ENCODE data around the gene PNISR. TPM values are rescaled to one million over a fixed set of nuclear protein-coding genes. Genes with fewer than 3 reads are reported as not detected.
A peak's percentile ranks its signal among the peaks of the same experiment; 100 is the strongest.

The PNISR gene
- total RNA-seq, 2 experiments from 2014 or later = 310 to 317 TPM

DNA sequence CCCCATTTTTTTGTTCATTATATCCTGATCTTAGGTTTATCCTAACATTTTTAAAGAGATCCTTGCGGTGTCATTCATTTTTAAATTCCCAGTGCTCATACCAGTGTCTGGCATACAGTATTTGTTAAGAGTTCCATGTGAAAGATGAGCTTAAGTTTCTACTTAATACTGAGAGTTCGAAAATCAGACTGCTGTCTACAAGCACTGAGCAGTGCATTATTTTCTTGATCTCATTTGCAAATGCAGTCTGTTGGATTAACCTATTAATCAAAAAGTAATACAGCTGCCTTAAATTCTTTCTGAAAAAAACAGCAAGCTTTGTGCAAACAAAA, 31.8 kb downstream of the PNISR start:
- Mint-ChIP-seq H3K4me1 (ENCODE audit: low read depth) (peaks cover 28% of the 10 kb centered on the region), H3K9me3 (no peaks in the 10 kb centered on the region), H3K27ac (peak overlapping the region; percentile 84), H3K4me3 (peak overlapping the region; percentile 95), H3K36me3 (ENCODE audit: low read depth) (peaks cover 12% of the 10 kb centered on the region), H3K27me3 (no peaks in the 10 kb centered on the region)
- no peak for DNase-seq
- TF ChIP-seq, protein P1, sequence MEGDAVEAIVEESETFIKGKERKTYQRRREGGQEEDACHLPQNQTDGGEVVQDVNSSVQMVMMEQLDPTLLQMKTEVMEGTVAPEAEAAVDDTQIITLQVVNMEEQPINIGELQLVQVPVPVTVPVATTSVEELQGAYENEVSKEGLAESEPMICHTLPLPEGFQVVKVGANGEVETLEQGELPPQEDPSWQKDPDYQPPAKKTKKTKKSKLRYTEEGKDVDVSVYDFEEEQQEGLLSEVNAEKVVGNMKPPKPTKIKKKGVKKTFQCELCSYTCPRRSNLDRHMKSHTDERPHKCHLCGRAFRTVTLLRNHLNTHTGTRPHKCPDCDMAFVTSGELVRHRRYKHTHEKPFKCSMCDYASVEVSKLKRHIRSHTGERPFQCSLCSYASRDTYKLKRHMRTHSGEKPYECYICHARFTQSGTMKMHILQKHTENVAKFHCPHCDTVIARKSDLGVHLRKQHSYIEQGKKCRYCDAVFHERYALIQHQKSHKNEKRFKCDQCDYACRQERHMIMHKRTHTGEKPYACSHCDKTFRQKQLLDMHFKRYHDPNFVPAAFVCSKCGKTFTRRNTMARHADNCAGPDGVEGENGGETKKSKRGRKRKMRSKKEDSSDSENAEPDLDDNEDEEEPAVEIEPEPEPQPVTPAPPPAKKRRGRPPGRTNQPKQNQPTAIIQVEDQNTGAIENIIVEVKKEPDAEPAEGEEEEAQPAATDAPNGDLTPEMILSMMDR (IDR thresholded peaks at IDR 0.05) = no peak
- H3K9me3 ChIP-seq (ENCODE audit: control insufficient read depth in 1 of 2, insufficient read depth in 1 of 2, low read length in 2 of 2) = no peaks in the 10 kb centered on the region
- H3K36me3 ChIP-seq (ENCODE audit: insufficient read depth, low read length) = no peaks in the 10 kb centered on the region
- H3K4me1 ChIP-seq (ENCODE audit: insufficient read depth, low read length) = peaks cover 4% of the 10 kb centered on the region
- H3K27me3 ChIP-seq (ENCODE audit: control insufficient read depth in 1 of 2, insufficient read depth in 2 of 2, low read length in 2 of 2) = no peaks in the 10 kb centered on the region
- ChIA-PET POLR2A (interaction anchor here (0.8 to 4.3 kb wide), 6 partner anchors 10 to 447 kb away, joined by 3 to 50 read pairs (median 5); partner anchors contain the start of genes CCNC and PNISR), CTCF (interaction anchor here (0.7 to 1.0 kb wide), 3 partner anchors 14 to 26 kb away, joined by 3 read pairs; no protein-coding TSS in a partner anchor)
- peak overlapping the region; percentile 79 for H3K4me3 ChIP-seq (ENCODE audit: low read length)
- ATAC-seq (ENCODE audit: poor library complexity) = no peak
- H3K27ac ChIP-seq (ENCODE audit: low read depth in 1 of 2, low read length in 2 of 2) = no peak overlapping the region
- intact Hi-C loops (cut with DNase I, micrococcal nuclease) = no loop called here

- DNase-seq (no peak), ATAC-seq (ENCODE audit: poor library complexity) (no peak)
- Histone ChIP-seq H3K4me1 (ENCODE audit: insufficient read depth, low read length) (peaks cover 4% of the 10 kb centered on the region), H3K4me3 (ENCODE audit: low read length) (no peak overlapping the region), H3K27me3 (ENCODE audit: control insufficient read depth in 1 of 2, insufficient read depth in 2 of 2, low read length in 2 of 2) (no peaks in the 10 kb centered on the region), H3K36me3 (ENCODE audit: insufficient read depth, low read length) (no peaks in the 10 kb centered on the region), H3K9me3 (ENCODE audit: control insufficient read depth in 1 of 2, insufficient read depth in 1 of 2, low read length in 2 of 2) (no peaks in the 10 kb centered on the region), H3K27ac (ENCODE audit: low read depth in 1 of 2, low read length in 2 of 2) (no peak overlapping the region)
- intact Hi-C loops (cut with DNase I, micrococcal nuclease) = no loop called here
- Mint-ChIP-seq H3K4me3 (no peak overlapping the region), H3K27me3 (no peaks in the 10 kb centered on the region), H3K9me3 (no peaks in the 10 kb centered on the region), H3K4me1 (ENCODE audit: low read depth) (peaks cover 28% of the 10 kb centered on the region), H3K27ac (no peak overlapping the region), H3K36me3 (ENCODE audit: low read depth) (peaks cover 6% of the 10 kb centered on the region)
- CTCF ChIA-PET = no interaction called here
- POLR2A ChIA-PET = no interaction called here
- TF ChIP-seq, protein P1 (IDR thresholded peaks at IDR 0.05) = no peak
These were observed 34.2 kb downstream of the PNISR start for GRCh38 chr6:99390896-99391295.

DNA sequence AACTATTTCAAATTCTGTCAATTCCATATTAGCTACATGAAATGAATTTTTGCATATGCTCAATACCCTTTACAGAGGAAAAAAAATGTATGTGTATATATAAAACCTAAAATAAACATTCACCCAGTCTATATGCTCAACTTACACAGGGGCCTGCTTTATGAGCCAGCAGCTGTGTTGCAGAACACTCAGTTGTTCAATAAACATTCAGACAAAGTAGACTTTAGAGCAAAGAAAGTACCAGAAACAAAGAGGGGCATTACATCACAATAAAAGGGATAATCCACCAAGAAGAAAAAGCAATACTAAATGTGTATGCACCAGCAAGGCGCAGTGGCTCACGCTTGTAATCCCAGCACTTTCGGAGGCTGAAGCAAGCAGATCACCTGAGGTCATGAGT, 40.6 kb downstream of the PNISR start:
- Histone ChIP-seq H3K36me3 (ENCODE audit: insufficient read depth, low read length) (no peaks in the 10 kb centered on the region), H3K4me3 (ENCODE audit: low read length) (no peak overlapping the region), H3K9me3 (ENCODE audit: control insufficient read depth in 1 of 2, insufficient read depth in 1 of 2, low read length in 2 of 2) (no peaks in the 10 kb centered on the region), H3K27me3 (ENCODE audit: control insufficient read depth in 1 of 2, insufficient read depth in 2 of 2, low read length in 2 of 2) (no peaks in the 10 kb centered on the region), H3K27ac (ENCODE audit: low read depth in 1 of 2, low read length in 2 of 2) (no peak overlapping the region), H3K4me1 (ENCODE audit: insufficient read depth, low read length) (no peaks in the 10 kb centered on the region)
- ChIA-PET CTCF (no interaction called here), POLR2A (no interaction called here)
- H3K4me1 Mint-ChIP-seq (ENCODE audit: low read depth) = no peaks in the 10 kb centered on the region
- ATAC-seq (ENCODE audit: poor library complexity) (no peak), DNase-seq (no peak)
- H3K27ac Mint-ChIP-seq = no peak overlapping the region
- intact Hi-C loops (cut with DNase I, micrococcal nuclease) = no loop called here
- H3K4me3 Mint-ChIP-seq = no peak overlapping the region
- TF ChIP-seq, protein P1 (IDR thresholded peaks at IDR 0.05) = no peak
- H3K27me3 Mint-ChIP-seq = no peaks in the 10 kb centered on the region
- H3K36me3 Mint-ChIP-seq (ENCODE audit: low read depth) = peaks cover 5% of the 10 kb centered on the region
- no peaks in the 10 kb centered on the region for H3K9me3 Mint-ChIP-seq
